Nephron (organoid): ENCODE results near the gene CARMIL1.

Experiments
- H3K27ac Mint-ChIP-seq, 3 experiments: 2 replicates each; pipeline ENCODE4 v1.8.0; 2020; ENCODE audit warnings: mixed read lengths in 3 of 3, mild to moderate bottlenecking in 2 of 3, moderate library complexity in 1 of 3
- H3K27me3 Mint-ChIP-seq: 2 replicates; pipeline ENCODE4 v1.8.0; 2021; ENCODE audit warnings: low read depth, mild to moderate bottlenecking, moderate library complexity, mixed read lengths
- H3K36me3 Mint-ChIP-seq: 2 replicates; pipeline ENCODE4 v1.8.0; 2020; ENCODE audit warnings: low read depth, mixed read lengths
- H3K4me1 Mint-ChIP-seq: 2 replicates; pipeline ENCODE4 v1.8.0; 2020; ENCODE audit warnings: mixed read lengths
- H3K4me3 Mint-ChIP-seq, 3 experiments: 2 replicates each; pipeline ENCODE4 v1.8.0; 2020; ENCODE audit warnings: mild to moderate bottlenecking in 3 of 3, mixed read lengths in 3 of 3, moderate library complexity in 2 of 3
- H3K9me3 Mint-ChIP-seq: 2 replicates; pipeline ENCODE4 v1.8.0; 2020; ENCODE audit warnings: mixed read lengths
- TF ChIP-seq, protein P1 (sequence below), 3 experiments: fragments of 200-600 bp; sonication (generic); IDR thresholded peaks; one replicate each; pipeline ENCODE4 v1.5.0; 2021; ENCODE audit warnings: antibody characterized with exemption in 3 of 3; ENCODE audit not compliant: unreplicated experiment in 3 of 3

CARMIL1 gene

GRCh38 chr6:25369433-25370177 lies 90.4 kb downstream of the CARMIL1 start:
- TF ChIP-seq, protein P1, sequence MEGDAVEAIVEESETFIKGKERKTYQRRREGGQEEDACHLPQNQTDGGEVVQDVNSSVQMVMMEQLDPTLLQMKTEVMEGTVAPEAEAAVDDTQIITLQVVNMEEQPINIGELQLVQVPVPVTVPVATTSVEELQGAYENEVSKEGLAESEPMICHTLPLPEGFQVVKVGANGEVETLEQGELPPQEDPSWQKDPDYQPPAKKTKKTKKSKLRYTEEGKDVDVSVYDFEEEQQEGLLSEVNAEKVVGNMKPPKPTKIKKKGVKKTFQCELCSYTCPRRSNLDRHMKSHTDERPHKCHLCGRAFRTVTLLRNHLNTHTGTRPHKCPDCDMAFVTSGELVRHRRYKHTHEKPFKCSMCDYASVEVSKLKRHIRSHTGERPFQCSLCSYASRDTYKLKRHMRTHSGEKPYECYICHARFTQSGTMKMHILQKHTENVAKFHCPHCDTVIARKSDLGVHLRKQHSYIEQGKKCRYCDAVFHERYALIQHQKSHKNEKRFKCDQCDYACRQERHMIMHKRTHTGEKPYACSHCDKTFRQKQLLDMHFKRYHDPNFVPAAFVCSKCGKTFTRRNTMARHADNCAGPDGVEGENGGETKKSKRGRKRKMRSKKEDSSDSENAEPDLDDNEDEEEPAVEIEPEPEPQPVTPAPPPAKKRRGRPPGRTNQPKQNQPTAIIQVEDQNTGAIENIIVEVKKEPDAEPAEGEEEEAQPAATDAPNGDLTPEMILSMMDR (IDR thresholded peaks at IDR 0.05; ENCODE audit: unreplicated experiment in 3 of 3): no peak
- Mint-ChIP-seq H3K4me3 (no peak overlapping the region), H3K27me3 (no peaks in the 10 kb centered on the region), H3K36me3 (no peaks in the 10 kb centered on the region), H3K27ac (peak overlapping the region; percentile 54 to 69 (median 56)), H3K9me3 (peaks cover 17% of the 10 kb centered on the region), H3K4me1 (peaks cover 37% of the 10 kb centered on the region)

GRCh38 chr6:25370178-25371036 lies 91.2 kb downstream of the CARMIL1 start:
- no peaks in the 10 kb centered on the region for H3K27me3 Mint-ChIP-seq

GRCh38 chr6:25371037-25371347 lies 91.8 kb downstream of the CARMIL1 start:
- Mint-ChIP-seq H3K36me3 (peaks cover 6% of the 10 kb centered on the region), H3K27me3 (no peaks in the 10 kb centered on the region), H3K4me1 (peaks cover 37% of the 10 kb centered on the region), H3K9me3 (peaks cover 27% of the 10 kb centered on the region), H3K4me3 (no peak overlapping the region), H3K27ac (no peak overlapping the region)
- TF ChIP-seq, protein P1 (IDR thresholded peaks at IDR 0.05; ENCODE audit: unreplicated experiment in 3 of 3): no peak

More at GRCh38 chr6:25370178-25371036, 91.2 kb downstream of the CARMIL1 start:
- Mint-ChIP-seq H3K4me3 (no peak overlapping the region), H3K27ac (no peak overlapping the region), H3K36me3 (peaks cover 3% of the 10 kb centered on the region), H3K9me3 (peaks cover 23% of the 10 kb centered on the region), H3K4me1 (peaks cover 37% of the 10 kb centered on the region)
- TF ChIP-seq, protein P1 (IDR thresholded peaks at IDR 0.05; ENCODE audit: unreplicated experiment in 3 of 3): no peak

- Mint-ChIP-seq H3K27ac (no peak overlapping the region), H3K4me3 (no peak overlapping the region), H3K27me3 (no peaks in the 10 kb centered on the region), H3K36me3 (peaks cover 6% of the 10 kb centered on the region), H3K4me1 (peaks cover 9% of the 10 kb centered on the region), H3K9me3 (peaks cover 27% of the 10 kb centered on the region)
- TF ChIP-seq, protein P1 (IDR thresholded peaks at IDR 0.05; ENCODE audit: unreplicated experiment in 3 of 3): no peak
Observed at GRCh38 chr6:25375125-25375524, 96.0 kb downstream of the CARMIL1 start.

- H3K27me3 Mint-ChIP-seq: no peaks in the 10 kb centered on the region
- peaks cover 6% of the 10 kb centered on the region for H3K36me3 Mint-ChIP-seq
- no peaks in the 10 kb centered on the region for H3K4me1 Mint-ChIP-seq
- TF ChIP-seq, protein P1 (IDR thresholded peaks at IDR 0.05; ENCODE audit: unreplicated experiment in 3 of 3): no peak
- H3K4me3 Mint-ChIP-seq: no peak overlapping the region
- no peak overlapping the region for H3K27ac Mint-ChIP-seq
- peaks cover 22% of the 10 kb centered on the region for H3K9me3 Mint-ChIP-seq
Observed at GRCh38 chr6:25377664-25378063, 98.5 kb downstream of the CARMIL1 start.
